GM10248 (cell line): Measurements from ENCODE around the gene DEGS2.
A peak's percentile ranks its signal among the peaks of the same experiment; 100 is the strongest.

Experiments
- CTCF ChIA-PET: fragments of 300-600 bp; sonication (Branson Sonifier 250); formaldehyde crosslinking; extraction: SDS; loops from one replicate; lab custom pipeline; 2021; ENCODE audit warnings: antibody characterized with exemption; lab: Yijun Ruan, JAX
- POLR2A ChIA-PET: fragments of 350-650 bp; sonication (Branson Sonifier 250); formaldehyde crosslinking; extraction: SDS; loops from one replicate; lab custom pipeline; 2020; ENCODE audit warnings: antibody characterized with exemption; lab: Yijun Ruan, JAX
- DNase-seq: peaks from one replicate; pipeline ENCODE4 v3.0.0; 2012; ENCODE audit errors: extremely low spot score
- TF ChIP-seq, protein P1 (sequence below): IDR thresholded peaks from 2 replicates; pipeline ENCODE4 v1.5.1; 2012; ENCODE audit warnings: mild to moderate bottlenecking, low read depth; ENCODE audit errors: extremely low read depth, missing control alignments, control extremely low read depth

Gene DEGS2

DNA sequence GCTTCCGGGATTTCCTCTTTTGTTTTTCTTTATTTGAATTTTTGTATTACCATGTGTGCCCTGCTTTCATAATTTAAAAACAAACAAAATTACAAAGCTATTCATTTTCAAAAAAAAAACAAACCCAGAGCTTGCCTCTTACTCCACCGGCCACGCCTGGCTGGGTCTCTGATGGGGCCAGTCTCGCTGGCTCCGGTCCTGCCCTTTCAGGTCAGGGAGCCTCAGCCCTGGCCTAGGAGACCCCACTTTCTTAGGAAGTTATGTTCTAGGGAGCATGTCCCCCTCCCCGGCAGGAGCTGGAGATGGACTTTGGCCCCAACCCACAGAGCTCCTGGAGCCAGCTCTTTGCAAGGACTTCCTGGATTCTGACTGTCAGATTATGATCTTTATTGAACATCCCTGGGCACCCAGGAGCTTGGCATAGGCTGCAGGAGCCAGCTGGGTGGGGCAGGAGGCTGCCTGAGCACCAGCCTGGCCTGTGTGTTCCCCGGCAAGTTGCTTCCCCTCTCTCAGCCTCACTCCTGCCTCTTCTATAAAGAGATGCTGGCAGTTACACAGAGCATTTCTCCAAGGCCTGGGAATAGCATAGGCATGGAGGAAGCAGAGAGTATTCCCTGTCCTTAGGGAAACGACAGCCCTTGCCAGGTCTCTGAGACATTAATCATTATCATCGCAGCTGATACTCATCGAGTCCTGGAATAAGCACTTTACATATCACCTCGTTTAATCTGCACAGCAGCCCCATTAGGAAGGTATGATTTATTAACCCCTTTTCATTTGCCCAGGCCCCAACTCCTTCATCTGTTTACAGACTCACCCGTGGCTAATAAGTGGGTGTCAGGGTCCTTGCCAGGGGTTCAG lies 3.5 kb downstream of the DEGS2 start:
- POLR2A ChIA-PET, result no interaction called here
- no peak for DNase-seq
- CTCF ChIA-PET, result interaction anchor here (0.7 to 3.8 kb wide), 11 partner anchors 9 to 99 kb away, joined by 3 to 26 read pairs (median 4); no protein-coding TSS in a partner anchor
- TF ChIP-seq, protein P1, sequence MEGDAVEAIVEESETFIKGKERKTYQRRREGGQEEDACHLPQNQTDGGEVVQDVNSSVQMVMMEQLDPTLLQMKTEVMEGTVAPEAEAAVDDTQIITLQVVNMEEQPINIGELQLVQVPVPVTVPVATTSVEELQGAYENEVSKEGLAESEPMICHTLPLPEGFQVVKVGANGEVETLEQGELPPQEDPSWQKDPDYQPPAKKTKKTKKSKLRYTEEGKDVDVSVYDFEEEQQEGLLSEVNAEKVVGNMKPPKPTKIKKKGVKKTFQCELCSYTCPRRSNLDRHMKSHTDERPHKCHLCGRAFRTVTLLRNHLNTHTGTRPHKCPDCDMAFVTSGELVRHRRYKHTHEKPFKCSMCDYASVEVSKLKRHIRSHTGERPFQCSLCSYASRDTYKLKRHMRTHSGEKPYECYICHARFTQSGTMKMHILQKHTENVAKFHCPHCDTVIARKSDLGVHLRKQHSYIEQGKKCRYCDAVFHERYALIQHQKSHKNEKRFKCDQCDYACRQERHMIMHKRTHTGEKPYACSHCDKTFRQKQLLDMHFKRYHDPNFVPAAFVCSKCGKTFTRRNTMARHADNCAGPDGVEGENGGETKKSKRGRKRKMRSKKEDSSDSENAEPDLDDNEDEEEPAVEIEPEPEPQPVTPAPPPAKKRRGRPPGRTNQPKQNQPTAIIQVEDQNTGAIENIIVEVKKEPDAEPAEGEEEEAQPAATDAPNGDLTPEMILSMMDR, result no peak

DNA sequence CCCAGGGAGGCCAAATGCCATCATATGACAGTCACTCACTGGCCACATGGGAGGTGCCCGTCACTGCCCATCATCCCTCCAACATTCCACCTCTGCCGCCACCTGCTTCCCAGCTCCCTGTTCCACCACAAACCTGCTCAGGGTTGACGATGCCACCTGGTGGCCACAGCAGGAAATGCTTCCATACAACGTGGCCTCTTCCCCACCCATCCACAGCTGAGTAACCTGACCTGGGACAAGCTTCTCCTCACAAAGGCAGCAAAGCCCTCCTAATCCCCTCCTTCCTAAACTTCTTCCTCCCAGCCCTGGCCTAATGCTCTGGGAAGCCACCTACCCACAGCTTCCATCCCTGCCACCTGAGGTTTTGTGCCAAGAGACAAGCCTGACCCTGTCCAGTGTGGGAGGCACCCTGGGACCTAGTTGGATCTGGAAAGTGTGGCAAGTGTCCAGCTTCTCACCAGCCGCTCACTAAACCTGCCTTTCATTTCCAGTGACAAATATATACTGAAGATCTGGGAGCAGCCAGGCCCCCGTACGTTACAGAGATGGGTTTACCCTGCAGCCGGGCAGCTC lies 4.3 kb downstream of the DEGS2 start:
- DNase-seq, result no peak
- CTCF ChIA-PET, result interaction anchor here (0.7 to 3.8 kb wide), 11 partner anchors 8 to 98 kb away, joined by 3 to 26 read pairs (median 4); no protein-coding TSS in a partner anchor
- TF ChIP-seq, protein P1, result peak; percentile 55
- POLR2A ChIA-PET, result no interaction called here

DNA sequence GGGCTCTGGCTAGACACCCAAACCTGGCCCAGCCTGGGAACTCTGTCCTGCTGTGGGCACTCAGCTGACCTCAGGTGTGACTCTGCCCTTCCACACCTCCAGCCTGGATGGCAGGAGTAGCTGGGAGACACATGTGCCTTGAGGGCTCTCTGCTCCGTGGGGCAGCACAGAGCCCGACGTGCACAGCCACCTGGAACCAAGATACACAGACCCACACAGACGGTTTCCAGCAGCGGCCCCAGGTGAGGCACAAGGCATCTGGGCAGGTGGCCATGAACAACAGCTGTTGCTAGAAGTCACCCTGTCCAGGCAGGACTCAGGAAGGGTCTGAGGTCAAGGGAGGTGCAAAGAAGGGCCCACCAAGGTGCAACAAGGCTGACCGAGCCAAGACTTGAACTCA lies 5.9 kb downstream of the DEGS2 start:
- ChIA-PET CTCF (interaction anchor here (1.0 to 1.2 kb wide), 2 partner anchors 14 to 39 kb away, joined by 3 read pairs; no protein-coding TSS in a partner anchor), POLR2A (interaction anchor here (0.7 kb wide), 1 partner anchor 84 kb away, joined by 3 read pairs; no protein-coding TSS in a partner anchor)
- TF ChIP-seq, protein P1, result no peak
- no peak for DNase-seq

DNA sequence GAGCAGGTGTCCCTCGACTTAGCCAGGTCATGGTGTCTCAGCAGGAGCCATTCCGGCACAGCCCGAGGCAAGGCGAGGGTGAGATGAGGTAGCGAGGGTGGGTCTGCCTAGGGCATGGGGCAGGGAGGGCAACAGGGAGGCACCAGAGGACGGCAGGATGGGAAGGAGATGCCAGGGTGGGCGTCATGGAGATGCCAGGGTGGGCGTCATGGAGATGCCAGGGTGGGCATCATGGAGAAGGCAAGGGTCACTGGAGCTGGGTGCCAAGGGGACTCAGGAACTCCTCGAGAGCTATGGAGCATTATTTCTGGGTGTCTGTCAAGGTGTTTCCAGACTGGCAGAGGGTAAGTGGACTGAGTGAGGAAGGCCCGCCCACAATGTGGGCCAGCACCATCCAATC lies 7.4 kb downstream of the DEGS2 start:
- POLR2A ChIA-PET, result no interaction called here
- no peak for DNase-seq
- CTCF ChIA-PET, result interaction anchor here (0.7 to 1.5 kb wide), 2 partner anchors 10 to 41 kb away, joined by 3 to 6 read pairs; no protein-coding TSS in a partner anchor
- TF ChIP-seq, protein P1, result no peak

DNA sequence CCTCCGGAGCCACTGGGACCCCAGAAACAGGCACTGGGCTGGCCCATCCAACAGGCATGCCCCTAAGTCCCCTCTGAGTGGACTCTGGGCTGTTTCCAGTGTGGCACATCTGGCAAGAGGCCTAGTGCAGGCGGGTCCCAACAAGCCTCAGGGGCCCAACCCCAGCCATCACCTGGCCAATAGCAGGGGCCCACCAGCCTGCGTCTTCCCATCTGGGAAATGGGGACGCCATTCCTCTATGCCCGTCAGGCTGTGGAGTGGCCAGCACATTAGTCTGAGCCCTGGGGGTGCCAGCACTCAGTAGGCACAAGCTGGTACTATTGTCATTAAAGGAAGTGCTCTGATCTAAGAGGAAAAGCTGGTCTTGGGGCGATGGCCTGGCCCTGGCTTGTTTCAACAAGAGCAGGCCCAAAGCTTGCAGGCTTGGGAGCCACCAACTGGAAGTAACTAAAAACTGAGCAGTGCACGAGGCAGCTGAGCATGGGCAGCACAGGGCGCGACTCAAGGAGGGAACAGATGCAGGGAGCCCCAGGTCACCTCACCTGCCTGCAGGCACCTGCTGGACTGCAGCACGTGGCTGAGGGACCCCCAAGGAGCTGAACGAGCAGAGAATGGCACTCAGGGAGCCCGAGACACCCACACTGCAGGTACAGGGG lies 8.4 kb downstream of the DEGS2 start:
- ChIA-PET CTCF (interaction anchor here (0.9 to 1.5 kb wide), 2 partner anchors 42 to 43 kb away, joined by 4 to 6 read pairs; no protein-coding TSS in a partner anchor), POLR2A (interaction anchor here (0.6 kb wide), 1 partner anchor 168 kb away, joined by 3 read pairs; no protein-coding TSS in a partner anchor)
- no peak for DNase-seq
- TF ChIP-seq, protein P1, result no peak
